NB4 (cell line): ENCODE results near the gene UBAC2.
A peak's percentile ranks its signal among the peaks of the same experiment; 100 is the strongest.

Source experiments
- DNase-seq: peaks from one replicate; pipeline ENCODE4 v3.0.0; 2010; ENCODE audit warnings: low read depth
- H3K4me3 ChIP-seq: one replicate; pipeline ENCODE4 v1.5.1; 2011; ENCODE audit warnings: mild to moderate bottlenecking, low read depth, low read length, moderate library complexity
- CTCF ChIP-seq: IDR thresholded peaks from one replicate; pipeline ENCODE4 v1.5.1; 2012; ENCODE audit warnings: low read depth, low read length
- MAX ChIP-seq: IDR thresholded peaks from 2 replicates; pipeline ENCODE4 v1.6.1; 2011; ENCODE audit warnings: low read depth, low read length
- MYC ChIP-seq: IDR thresholded peaks from 2 replicates; pipeline ENCODE4 v1.6.1; 2011; ENCODE audit warnings: low read depth, low read length
- POLR2A ChIP-seq: IDR thresholded peaks from 2 replicates; pipeline ENCODE4 v1.6.1; 2011; ENCODE audit warnings: mild to moderate bottlenecking; ENCODE audit not compliant: insufficient read length; ENCODE audit errors: extremely low read depth

UBAC2 gene

GRCh38 chr13:99431927-99432608 lies 231.4 kb downstream of the UBAC2 start:
- H3K4me3 ChIP-seq = no peak overlapping the region
- no peak for TF ChIP-seq CTCF
- no peak for TF ChIP-seq POLR2A
- TF ChIP-seq MAX = no peak
- DNase-seq = peak; percentile 26

DNA sequence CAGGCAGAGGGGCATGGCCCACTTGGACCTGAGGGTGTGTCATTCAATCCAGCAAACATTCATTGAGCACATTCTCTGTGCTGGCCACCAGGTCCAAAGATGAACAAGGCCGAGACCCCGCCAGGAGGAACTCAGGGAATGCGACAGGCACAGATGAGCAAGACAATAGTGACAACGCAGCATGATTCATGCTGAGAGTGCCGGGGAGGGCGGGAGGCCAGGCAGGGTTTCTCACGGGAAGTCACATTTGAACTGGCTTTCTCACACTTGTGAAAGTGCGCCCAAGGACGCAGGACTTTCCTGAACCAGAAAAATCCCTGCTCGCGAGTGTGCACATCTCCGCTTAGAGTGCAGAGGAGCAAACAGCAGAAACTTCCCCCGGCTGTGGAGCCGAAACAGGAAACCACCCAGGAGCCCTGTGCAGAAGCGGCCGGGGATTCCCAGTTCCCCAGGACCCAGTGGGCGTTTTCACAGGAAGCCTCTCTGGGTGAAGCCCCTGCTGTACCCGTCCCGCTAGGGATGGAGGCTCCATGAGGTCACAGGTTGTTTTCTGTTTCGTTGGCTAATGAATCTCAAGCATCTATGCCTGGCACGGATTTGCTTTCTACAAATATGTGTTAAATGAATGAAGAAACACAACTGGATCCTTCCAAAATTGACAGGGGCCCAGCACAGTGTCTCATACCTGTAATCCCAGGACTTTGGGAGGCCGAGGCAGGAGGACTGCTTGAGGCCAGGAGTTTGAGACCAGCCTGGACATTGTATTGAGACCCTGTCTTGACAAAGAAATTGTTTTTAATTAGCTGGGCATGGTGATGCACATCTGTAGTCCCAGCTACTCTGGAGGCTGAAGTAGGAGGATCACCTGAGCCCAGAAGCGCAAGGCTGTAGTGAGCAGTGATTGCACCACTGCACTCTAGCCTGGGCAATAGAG lies 232.2 kb downstream of the UBAC2 start:
- TF ChIP-seq POLR2A (no peak), CTCF (no peak), MYC (no peak), MAX (no peak)
- H3K4me3 ChIP-seq = no peak overlapping the region
- peak; percentile 77 for DNase-seq

- no peak for DNase-seq
- H3K4me3 ChIP-seq = no peak overlapping the region
- TF ChIP-seq MYC (no peak), POLR2A (no peak), MAX (no peak), CTCF (no peak)
These were observed 233.0 kb downstream of the UBAC2 start for GRCh38 chr13:99433543-99434075.

DNA sequence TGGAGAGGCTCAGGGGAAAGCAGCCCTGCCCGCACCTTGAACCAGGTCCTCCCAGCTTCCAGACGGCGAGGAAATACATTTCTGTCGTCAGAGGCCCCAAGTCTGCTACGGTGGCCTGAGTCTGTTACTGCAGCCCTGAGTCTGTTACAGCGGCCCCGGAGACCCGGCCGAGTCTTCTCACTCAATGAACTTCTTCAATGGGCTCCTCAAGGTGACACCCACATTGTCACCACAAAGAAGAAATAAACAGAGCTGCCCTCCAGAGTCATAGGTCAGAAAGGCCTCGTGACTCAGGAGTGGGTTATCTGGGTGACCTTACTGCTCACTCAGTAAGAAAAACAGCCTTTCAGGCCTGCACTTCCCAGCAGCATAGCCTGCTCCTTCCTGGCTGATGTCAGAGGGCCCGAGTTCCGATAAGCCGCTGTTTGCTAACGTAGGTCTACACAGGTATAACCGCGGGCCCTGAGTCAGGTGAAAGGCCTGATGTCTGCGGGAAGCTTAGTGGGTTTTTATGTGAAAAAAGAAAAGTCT lies 233.7 kb downstream of the UBAC2 start:
- TF ChIP-seq CTCF (no peak), MAX (no peak), MYC (no peak), POLR2A (no peak)
- H3K4me3 ChIP-seq = no peak overlapping the region
- no peak for DNase-seq

DNA sequence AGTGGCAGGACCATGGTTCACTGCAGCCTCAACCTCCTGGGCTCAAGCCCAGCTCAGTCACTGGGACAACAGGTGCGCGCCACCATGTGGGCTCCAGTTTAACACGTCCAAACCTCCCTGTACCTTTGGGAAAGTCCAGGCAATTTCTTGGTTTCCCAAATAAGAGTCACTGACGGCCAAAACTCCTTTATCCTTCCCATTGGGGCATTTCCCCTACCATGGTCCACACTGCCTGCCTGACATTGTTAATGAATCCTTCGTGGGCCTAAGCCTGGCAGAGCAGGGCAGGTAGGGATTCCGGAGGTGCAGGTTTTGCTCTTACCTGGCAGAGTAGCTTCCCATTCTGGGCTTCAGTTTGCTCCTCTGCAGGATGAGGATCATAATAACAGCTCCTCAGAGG lies 234.5 kb downstream of the UBAC2 start:
- TF ChIP-seq POLR2A (no peak), MYC (no peak), CTCF (no peak), MAX (no peak)
- DNase-seq = no peak
- H3K4me3 ChIP-seq = no peak overlapping the region
